ENCODE results near the gene SEPTIN11. TPM values are rescaled to one million over a fixed set of nuclear protein-coding genes. Genes with fewer than 3 reads are reported as not detected.
A peak's percentile ranks its signal among the peaks of the same experiment; 100 is the strongest.

SEPTIN11 gene
- total and polyA plus RNA-seq, 2 experiments from 2014 or later: 488 to 867 TPM

DNA sequence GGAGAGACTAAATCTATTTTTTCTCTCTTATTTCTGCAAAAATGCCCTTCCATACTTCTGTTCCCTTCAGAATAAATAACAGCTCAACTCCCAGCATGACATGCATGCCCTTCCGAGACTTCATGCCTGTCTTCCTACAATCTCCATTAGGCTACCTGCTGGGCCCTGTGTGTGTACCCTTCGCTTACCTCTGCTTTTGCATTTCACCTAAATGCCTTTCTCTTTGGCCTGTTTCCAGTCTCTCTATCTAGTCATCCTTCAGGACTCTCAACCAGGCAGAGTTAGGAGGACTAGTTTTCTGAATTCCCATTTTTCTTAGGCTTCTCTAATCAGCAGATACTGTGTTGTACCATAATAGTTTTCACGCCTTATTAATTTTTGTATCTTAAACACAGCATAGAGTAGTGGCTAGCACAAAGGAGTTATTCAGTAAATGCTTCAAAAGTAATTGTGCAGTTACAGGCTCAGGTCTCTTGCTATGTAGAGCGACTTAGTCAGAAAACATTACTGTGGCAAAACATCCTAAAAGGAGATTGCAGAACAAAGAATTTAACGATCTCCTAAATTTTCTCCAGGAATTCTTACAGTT is 20.5 kb downstream of the SEPTIN11 start:
- TF ChIP-seq EZH2phosphoT487 (IDR thresholded peaks at IDR 0.05; ENCODE audit: insufficient read depth, low read depth): no peak
- TF ChIP-seq EZH2 (IDR thresholded peaks at IDR 0.05; ENCODE audit: insufficient read depth, poor library complexity, severe bottlenecking): no peak
- in situ Hi-C loops (cut with MboI): no loop called here
- Histone ChIP-seq H3K9ac (no peak overlapping the region), H3K27ac (peak overlapping the region; percentile 15; the same call in 1 of the 2 replicates), H3K27me3 (replicated peaks; ENCODE audit: insufficient read depth) (no peaks in the 10 kb centered on the region), H3K4me2 (ENCODE audit: unreplicated experiment) (no peak overlapping the region), H3K4me1 (ENCODE audit: insufficient read depth) (peaks cover 47% of the 10 kb centered on the region), H4K20me1 (ENCODE audit: insufficient read depth) (peaks cover 40% of the 10 kb centered on the region), H2AFZ (no peak overlapping the region), H3F3A (ENCODE audit: insufficient read depth) (peaks cover 68% of the 10 kb centered on the region), H3K36me3 (ENCODE audit: low read depth) (peaks cover 65% of the 10 kb centered on the region; the same call in 1 of the 2 replicates), H3K4me3 (no peak overlapping the region), H3K9me3 (ENCODE audit: low read depth) (no peaks in the 10 kb centered on the region), H3K79me2 (ENCODE audit: insufficient read depth) (peaks cover 100% of the 10 kb centered on the region), H3K9me2 (ENCODE audit: insufficient read depth) (no peaks in the 10 kb centered on the region)
- DNase-seq: peak; percentile 46
- WGBS, 2 experiments (ENCODE audit: low coverage in 1 of 2, low lambda C conversion rate in 2 of 2, missing lambda C conversion rate in 2 of 2): 97 to 98% methylated on average over 5 of the region's 5 CpGs

DNA sequence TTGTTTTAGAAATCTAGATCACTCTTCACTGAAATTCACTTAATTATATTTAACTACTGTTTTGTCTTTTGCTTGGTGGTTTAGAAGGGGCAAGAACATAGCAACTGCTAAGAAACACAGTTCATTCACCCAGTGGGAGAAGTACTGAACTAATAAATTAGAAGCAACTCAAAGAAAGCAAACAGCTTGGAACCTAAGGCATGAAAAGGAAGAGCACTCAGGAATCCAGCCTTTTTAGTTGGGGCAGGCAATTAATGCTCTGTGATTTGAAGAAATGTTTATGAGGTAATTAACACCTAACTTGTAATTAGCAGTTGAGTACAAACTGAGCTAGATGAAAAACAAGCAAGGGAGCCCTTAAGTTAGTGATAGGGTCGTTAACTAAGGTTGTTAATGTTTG is 22.8 kb downstream of the SEPTIN11 start:
- peaks cover 74% of the 10 kb centered on the region; the same call in 1 of the 2 replicates for H3K36me3 ChIP-seq (ENCODE audit: low read depth)
- no peak overlapping the region for H3K4me2 ChIP-seq (ENCODE audit: unreplicated experiment)
- H3K4me3 ChIP-seq: no peak overlapping the region
- H3K4me1 ChIP-seq (ENCODE audit: insufficient read depth): peaks cover 59% of the 10 kb centered on the region
- TF ChIP-seq EZH2 (IDR thresholded peaks at IDR 0.05; ENCODE audit: insufficient read depth, poor library complexity, severe bottlenecking): no peak
- no peak for TF ChIP-seq EZH2phosphoT487 (IDR thresholded peaks at IDR 0.05; ENCODE audit: insufficient read depth, low read depth)
- no peaks in the 10 kb centered on the region for H3K9me3 ChIP-seq (ENCODE audit: low read depth)
- H4K20me1 ChIP-seq (ENCODE audit: insufficient read depth): peaks cover 32% of the 10 kb centered on the region
- no peaks in the 10 kb centered on the region for H3K9me2 ChIP-seq (ENCODE audit: insufficient read depth)
- DNase-seq: no peak
- peaks cover 100% of the 10 kb centered on the region for H3K79me2 ChIP-seq (ENCODE audit: insufficient read depth)
- in situ Hi-C loops (cut with MboI): no loop called here
- H2AFZ ChIP-seq: no peak overlapping the region
- peaks cover 76% of the 10 kb centered on the region for H3F3A ChIP-seq (ENCODE audit: insufficient read depth)
- no peaks in the 10 kb centered on the region for H3K27me3 ChIP-seq (replicated peaks; ENCODE audit: insufficient read depth)
- WGBS, 2 experiments (ENCODE audit: low coverage in 1 of 2, low lambda C conversion rate in 2 of 2, missing lambda C conversion rate in 2 of 2): 47 to 63% methylated on average over 1 of the region's 1 CpG
- 0 out of 2 replicates have a peak overlapping the region, but pooled peaks have one; percentile 10 for H3K27ac ChIP-seq
- H3K9ac ChIP-seq: no peak overlapping the region

DNA sequence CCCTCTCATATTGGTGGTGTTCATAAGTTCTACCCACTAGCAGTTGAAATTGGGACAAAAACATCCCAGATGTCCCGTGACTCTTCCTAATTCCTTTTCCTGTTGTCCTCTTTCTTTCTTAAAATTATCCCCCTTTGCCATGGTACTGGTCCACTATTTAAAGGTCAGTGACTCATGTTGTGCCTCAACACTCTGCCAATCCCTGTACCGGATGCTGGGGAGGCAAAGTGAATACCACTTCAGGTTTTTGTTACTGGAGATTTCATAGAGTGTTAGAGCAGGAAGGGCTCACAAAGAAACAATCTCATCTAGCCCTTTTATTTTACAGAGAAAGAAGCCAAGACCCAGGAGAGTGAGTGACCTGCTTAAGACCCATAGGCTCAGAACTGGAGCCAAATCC is 24.6 kb downstream of the SEPTIN11 start:
- Histone ChIP-seq H3K4me2 (ENCODE audit: unreplicated experiment) (no peak overlapping the region), H3K27ac (peak overlapping the region; percentile 18), H3K9me2 (ENCODE audit: insufficient read depth) (no peaks in the 10 kb centered on the region), H4K20me1 (ENCODE audit: insufficient read depth) (peaks cover 32% of the 10 kb centered on the region), H3K4me1 (ENCODE audit: insufficient read depth) (peaks cover 77% of the 10 kb centered on the region), H3K79me2 (ENCODE audit: insufficient read depth) (peaks cover 100% of the 10 kb centered on the region), H3K4me3 (no peak overlapping the region), H3K27me3 (replicated peaks; ENCODE audit: insufficient read depth) (no peaks in the 10 kb centered on the region), H3F3A (ENCODE audit: insufficient read depth) (peaks cover 80% of the 10 kb centered on the region), H3K9me3 (ENCODE audit: low read depth) (no peaks in the 10 kb centered on the region), H3K36me3 (ENCODE audit: low read depth) (peaks cover 67% of the 10 kb centered on the region; the same call in 1 of the 2 replicates), H2AFZ (no peak overlapping the region), H3K9ac (no peak overlapping the region)
- no peak for DNase-seq
- TF ChIP-seq EZH2 (IDR thresholded peaks at IDR 0.05; ENCODE audit: insufficient read depth, poor library complexity, severe bottlenecking): no peak
- WGBS, 2 experiments (ENCODE audit: low coverage in 1 of 2, low lambda C conversion rate in 2 of 2, missing lambda C conversion rate in 2 of 2): 84 to 92% methylated on average over 2 of the region's 2 CpGs
- in situ Hi-C loops (cut with MboI): no loop called here

- peaks cover 100% of the 10 kb centered on the region for H3K79me2 ChIP-seq (ENCODE audit: insufficient read depth)
- TF ChIP-seq EZH2phosphoT487 (IDR thresholded peaks at IDR 0.05; ENCODE audit: insufficient read depth, low read depth): no peak
- TF ChIP-seq EZH2 (IDR thresholded peaks at IDR 0.05; ENCODE audit: insufficient read depth, poor library complexity, severe bottlenecking): no peak
- H3K9me3 ChIP-seq (ENCODE audit: low read depth): no peaks in the 10 kb centered on the region
- H3K27me3 ChIP-seq (replicated peaks; ENCODE audit: insufficient read depth): no peaks in the 10 kb centered on the region
- H3K4me3 ChIP-seq: no peak overlapping the region
- in situ Hi-C loops (cut with MboI): no loop called here
- H3K9ac ChIP-seq: peak overlapping the region; percentile 10
- H3K4me1 ChIP-seq (ENCODE audit: insufficient read depth): peaks cover 83% of the 10 kb centered on the region
- H3K27ac ChIP-seq: peak overlapping the region; percentile 61
- no peak overlapping the region for H2AFZ ChIP-seq
- H3K36me3 ChIP-seq (ENCODE audit: low read depth): peaks cover 60% of the 10 kb centered on the region
- H4K20me1 ChIP-seq (ENCODE audit: insufficient read depth): peaks cover 12% of the 10 kb centered on the region; the same call in 1 of the 2 replicates
- H3K9me2 ChIP-seq (ENCODE audit: insufficient read depth): no peaks in the 10 kb centered on the region
- DNase-seq: no peak
- peak overlapping the region; percentile 66 for H3K4me2 ChIP-seq (ENCODE audit: unreplicated experiment)
- H3F3A ChIP-seq (ENCODE audit: insufficient read depth): peaks cover 77% of the 10 kb centered on the region
These were observed 27.6 kb downstream of the SEPTIN11 start for GRCh38 chr4:76977113-76977512.
